ENCODE results near the gene GDAP1L1.
A peak's percentile ranks its signal among the peaks of the same experiment; 100 is the strongest.

GDAP1L1 gene

GRCh38 chr20:44309763-44310663, 62.9 kb downstream of the GDAP1L1 start:
- no peaks in the 10 kb centered on the region for H3K27me3 ChIP-seq (replicated peaks; ENCODE audit: control insufficient read depth, insufficient read depth, low read length)
- no peaks in the 10 kb centered on the region for H3K36me3 ChIP-seq (ENCODE audit: control insufficient read depth, insufficient read depth, low read length)
- H3K4me3 ChIP-seq (replicated peaks; ENCODE audit: low read depth, low read length), result peak overlapping the region; percentile 95
- TF ChIP-seq CTCF (IDR thresholded peaks at IDR 0.05; ENCODE audit: insufficient read depth, low read length, poor library complexity, severe bottlenecking), result no peak
- DNase-seq (ENCODE audit: extremely low read depth, insufficient read length), result no peak

- peak within 1 kb of the TSS; percentile 95 for H3K4me3 ChIP-seq (replicated peaks; ENCODE audit: low read depth, low read length)
- peak; percentile 98 for TF ChIP-seq CTCF (IDR thresholded peaks at IDR 0.05; ENCODE audit: insufficient read depth, low read length, poor library complexity, severe bottlenecking)
These were observed 63.8 kb downstream of the GDAP1L1 start, which contains the start of gene FITM2 for GRCh38 chr20:44310664-44311639. FITM2 (minus strand) TSS chr20:44311202; CDS start chr20:44311148, 54 bp downstream.

GRCh38 chr20:44314870-44315269, 67.8 kb downstream of the GDAP1L1 start:
- Histone ChIP-seq H3K36me3 (ENCODE audit: control insufficient read depth, insufficient read depth, low read length) (no peaks in the 10 kb centered on the region), H3K4me3 (replicated peaks; ENCODE audit: low read depth, low read length) (no peak overlapping the region), H3K27me3 (replicated peaks; ENCODE audit: control insufficient read depth, insufficient read depth, low read length) (no peaks in the 10 kb centered on the region)
- no peak for TF ChIP-seq CTCF (IDR thresholded peaks at IDR 0.05; ENCODE audit: insufficient read depth, low read length, poor library complexity, severe bottlenecking)
- no peak for DNase-seq (ENCODE audit: extremely low read depth, insufficient read length)

More at GRCh38 chr20:44310664-44311639, 63.8 kb downstream of the GDAP1L1 start, which contains the start of gene FITM2:
- DNase-seq (ENCODE audit: extremely low read depth, insufficient read length), result peak; percentile 96
- no peaks in the 10 kb centered on the region for H3K36me3 ChIP-seq (ENCODE audit: control insufficient read depth, insufficient read depth, low read length)
- H3K27me3 ChIP-seq (replicated peaks; ENCODE audit: control insufficient read depth, insufficient read depth, low read length), result no peaks in the 10 kb centered on the region

- Histone ChIP-seq H3K36me3 (ENCODE audit: control insufficient read depth, insufficient read depth, low read length) (no peaks in the 10 kb centered on the region), H3K27me3 (replicated peaks; ENCODE audit: control insufficient read depth, insufficient read depth, low read length) (no peaks in the 10 kb centered on the region), H3K4me3 (replicated peaks; ENCODE audit: low read depth, low read length) (no peak overlapping the region)
- DNase-seq (ENCODE audit: extremely low read depth, insufficient read length), result no peak
- TF ChIP-seq CTCF (IDR thresholded peaks at IDR 0.05; ENCODE audit: insufficient read depth, low read length, poor library complexity, severe bottlenecking), result no peak
These were observed 72.8 kb downstream of the GDAP1L1 start for GRCh38 chr20:44319839-44320422.

- Histone ChIP-seq H3K4me3 (replicated peaks; ENCODE audit: low read depth, low read length) (no peak overlapping the region), H3K27me3 (replicated peaks; ENCODE audit: control insufficient read depth, insufficient read depth, low read length) (no peaks in the 10 kb centered on the region), H3K36me3 (ENCODE audit: control insufficient read depth, insufficient read depth, low read length) (no peaks in the 10 kb centered on the region)
- DNase-seq (ENCODE audit: extremely low read depth, insufficient read length), result no peak
- no peak for TF ChIP-seq CTCF (IDR thresholded peaks at IDR 0.05; ENCODE audit: insufficient read depth, low read length, poor library complexity, severe bottlenecking)
These were observed 77.2 kb downstream of the GDAP1L1 start for GRCh38 chr20:44324343-44324742.

Data from GM06990 (cell line).